GM19438 (cell line): Measurements from ENCODE around the gene PIGR.

Experiments
- ATAC-seq: cut with Tn5 transposase; IDR thresholded peaks from one replicate; pipeline ENCODE4 v1.9.1; 2021; ENCODE audit warnings: low read depth; ENCODE audit not compliant: unreplicated experiment

The PIGR gene, protein sequence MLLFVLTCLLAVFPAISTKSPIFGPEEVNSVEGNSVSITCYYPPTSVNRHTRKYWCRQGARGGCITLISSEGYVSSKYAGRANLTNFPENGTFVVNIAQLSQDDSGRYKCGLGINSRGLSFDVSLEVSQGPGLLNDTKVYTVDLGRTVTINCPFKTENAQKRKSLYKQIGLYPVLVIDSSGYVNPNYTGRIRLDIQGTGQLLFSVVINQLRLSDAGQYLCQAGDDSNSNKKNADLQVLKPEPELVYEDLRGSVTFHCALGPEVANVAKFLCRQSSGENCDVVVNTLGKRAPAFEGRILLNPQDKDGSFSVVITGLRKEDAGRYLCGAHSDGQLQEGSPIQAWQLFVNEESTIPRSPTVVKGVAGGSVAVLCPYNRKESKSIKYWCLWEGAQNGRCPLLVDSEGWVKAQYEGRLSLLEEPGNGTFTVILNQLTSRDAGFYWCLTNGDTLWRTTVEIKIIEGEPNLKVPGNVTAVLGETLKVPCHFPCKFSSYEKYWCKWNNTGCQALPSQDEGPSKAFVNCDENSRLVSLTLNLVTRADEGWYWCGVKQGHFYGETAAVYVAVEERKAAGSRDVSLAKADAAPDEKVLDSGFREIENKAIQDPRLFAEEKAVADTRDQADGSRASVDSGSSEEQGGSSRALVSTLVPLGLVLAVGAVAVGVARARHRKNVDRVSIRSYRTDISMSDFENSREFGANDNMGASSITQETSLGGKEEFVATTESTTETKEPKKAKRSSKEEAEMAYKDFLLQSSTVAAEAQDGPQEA

DNA sequence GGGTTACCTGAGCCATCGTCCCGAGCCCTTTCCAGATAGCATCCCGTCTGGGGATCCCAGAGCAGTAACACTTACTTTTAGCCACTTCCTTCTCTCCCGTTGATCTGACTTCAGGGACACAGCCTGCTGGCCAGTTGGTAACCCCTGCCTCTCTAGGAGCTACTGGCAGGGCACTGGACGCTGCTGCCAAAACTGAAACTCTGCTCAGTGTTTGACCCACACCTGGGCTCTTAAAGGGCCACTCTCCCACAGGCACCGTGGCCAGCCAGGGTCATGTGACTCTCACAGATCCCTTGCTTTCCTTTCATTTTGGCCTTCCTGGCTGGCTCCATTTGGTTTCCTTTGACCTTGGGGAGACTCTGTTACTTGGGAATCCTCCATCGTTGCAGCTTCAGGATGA lies at the start of gene PIGR:
Gene PIGR, minus strand, starts transcription at position 206 of the 400 bp plus-strand sequence. CDS start 5,935 bp downstream, outside the sequence.
- no peak for ATAC-seq

- no peak for ATAC-seq
These were observed 46.5 kb upstream of the PIGR start for GRCh38 chr1:206992790-206993189.

DNA sequence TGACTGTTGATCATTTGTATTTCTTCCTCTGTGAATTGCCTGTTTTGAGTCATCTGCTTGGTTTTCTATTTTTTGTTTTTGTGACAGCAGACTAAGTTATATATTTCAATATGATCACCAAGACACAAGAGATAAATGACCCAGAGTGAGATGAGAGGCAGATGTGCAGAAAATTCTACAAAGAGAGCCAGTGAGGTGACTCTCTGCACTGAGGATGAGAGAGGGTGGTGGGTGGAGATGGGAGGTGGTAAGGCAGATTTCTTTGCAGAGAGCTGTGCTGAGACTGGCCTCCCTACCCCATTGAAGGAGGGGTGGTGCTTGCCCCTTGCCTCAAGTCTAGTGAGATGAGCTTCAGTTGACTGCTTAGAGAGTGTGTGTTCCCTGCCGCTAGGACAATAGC lies 41.6 kb upstream of the PIGR start:
- ATAC-seq: no peak

DNA sequence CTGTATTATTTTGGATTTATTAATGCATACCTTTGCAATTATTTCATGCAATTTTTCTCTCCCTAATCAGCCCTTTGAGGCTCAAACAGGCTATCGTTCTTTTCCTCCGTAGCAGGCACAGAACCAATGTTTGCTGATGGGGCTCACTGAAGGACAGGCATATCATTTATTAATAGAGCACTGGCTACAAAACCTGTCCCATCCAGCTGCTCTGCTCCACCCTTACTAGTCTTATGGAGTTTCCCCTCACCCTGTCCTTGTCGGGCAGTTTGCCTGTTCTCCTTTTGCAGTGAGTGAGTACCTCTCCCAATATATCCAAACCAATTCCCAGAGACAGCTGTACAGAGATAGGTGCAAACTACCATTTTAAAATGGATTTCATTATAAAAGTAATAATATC lies 40.6 kb upstream of the PIGR start:
- no peak for ATAC-seq

- no peak for ATAC-seq
These were observed 40.1 kb upstream of the PIGR start for GRCh38 chr1:206986402-206986801.

DNA sequence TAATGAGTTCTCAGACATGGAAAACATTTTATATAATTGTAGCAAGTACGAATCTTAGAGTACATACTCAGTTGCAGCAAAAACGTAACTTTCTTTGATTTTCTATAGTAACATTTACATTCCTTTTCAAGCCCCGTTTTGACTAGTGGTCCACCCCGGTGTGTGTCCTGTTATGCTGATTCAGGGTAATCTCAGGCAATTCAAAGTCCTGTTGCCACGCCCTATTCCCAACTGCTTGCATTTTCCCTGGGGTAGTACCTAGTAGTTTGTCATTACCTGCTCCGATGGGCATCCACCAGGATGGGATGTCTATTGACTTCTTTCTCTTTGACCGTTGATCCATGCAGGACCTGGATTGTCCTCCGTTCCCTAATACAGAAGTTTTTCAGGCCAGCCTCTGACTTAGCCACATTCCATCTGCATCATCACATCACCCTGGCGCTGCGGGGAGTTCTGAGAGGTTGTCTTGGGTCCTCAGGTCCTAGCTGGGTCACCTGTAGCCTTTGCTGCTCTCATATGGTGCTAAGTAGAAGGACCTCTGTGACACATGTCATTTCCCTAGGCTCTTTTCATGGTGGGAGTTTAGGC lies 39.0 kb upstream of the PIGR start:
- no peak for ATAC-seq

- no peak for ATAC-seq
These were observed 36.0 kb upstream of the PIGR start for GRCh38 chr1:206982216-206982615.

DNA sequence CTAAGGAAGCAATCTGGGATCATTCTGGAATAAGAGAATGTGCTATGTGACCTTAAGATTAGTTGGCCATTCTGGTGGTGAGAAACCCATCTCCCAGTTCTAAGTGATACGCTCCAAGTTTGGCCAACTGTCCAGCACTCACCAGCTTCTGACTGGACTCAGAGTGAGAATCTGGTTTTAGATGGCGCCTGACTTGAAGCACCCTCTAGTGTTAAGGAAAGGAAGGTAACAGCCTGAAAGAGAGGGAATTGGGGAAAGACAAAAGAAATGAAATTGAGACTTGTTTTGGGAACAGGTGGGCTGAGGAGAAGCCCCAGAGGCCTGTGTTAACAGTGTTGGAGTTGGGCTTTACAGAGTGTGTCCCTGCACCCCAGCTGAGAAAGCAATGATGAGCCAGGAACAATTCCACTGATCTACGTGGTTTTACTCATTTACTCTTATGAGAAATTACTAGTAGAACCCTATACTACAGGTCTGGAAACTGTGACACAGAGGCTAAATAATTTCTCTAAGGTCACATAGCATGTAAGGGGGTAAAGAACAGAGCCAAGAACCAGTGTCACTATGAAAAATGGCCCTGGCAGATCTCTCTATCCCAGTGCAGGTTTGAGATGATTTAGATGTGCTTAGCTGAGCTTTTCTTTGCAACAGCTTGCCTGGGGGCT lies 33.2 kb upstream of the PIGR start:
- no peak for ATAC-seq

- no peak for ATAC-seq
These were observed 32.0 kb upstream of the PIGR start for GRCh38 chr1:206978259-206978658.

DNA sequence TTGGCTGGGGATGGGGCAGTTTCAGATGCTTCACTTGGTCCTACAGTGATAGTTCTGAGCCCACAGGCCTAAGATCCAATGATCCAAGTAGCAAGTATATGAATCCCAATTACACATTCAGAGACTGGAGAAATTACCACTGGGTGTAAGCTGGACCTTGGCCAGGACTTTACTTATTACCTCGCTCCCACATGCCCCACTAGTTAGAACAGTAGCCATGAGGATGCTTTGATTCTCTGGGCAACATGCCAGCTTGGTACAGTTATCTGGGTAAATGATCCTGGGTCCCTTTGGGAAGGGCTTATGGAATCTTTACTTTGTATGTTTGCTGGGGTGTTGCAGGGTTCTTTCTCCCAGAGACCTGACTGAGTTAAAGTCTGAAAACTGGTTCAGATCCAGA lies 29.0 kb upstream of the PIGR start:
- ATAC-seq: no peak

DNA sequence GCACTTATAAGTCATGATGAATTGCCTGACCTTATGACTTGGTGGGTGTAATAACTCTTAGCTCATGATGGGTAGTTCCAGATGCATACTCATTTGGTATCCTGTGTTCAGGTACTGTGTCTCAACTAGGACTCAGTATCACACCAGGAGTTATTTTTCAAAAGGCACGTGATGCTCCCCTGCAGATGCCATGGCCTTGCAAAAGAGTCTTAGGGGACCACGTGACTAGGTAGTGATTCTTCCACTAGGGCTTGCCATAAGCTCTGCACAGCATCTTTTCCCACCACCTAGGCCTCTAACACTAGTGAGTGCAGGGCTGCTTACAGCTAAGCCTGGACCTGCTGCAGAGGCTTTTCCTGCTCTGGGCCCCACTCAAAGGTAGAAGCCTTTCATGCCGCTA lies 27.9 kb upstream of the PIGR start:
- ATAC-seq: no peak

GRCh38 chr1:206972728-206973127 lies 26.5 kb upstream of the PIGR start:
- ATAC-seq: no peak

- ATAC-seq: no peak
These were observed 24.9 kb upstream of the PIGR start for GRCh38 chr1:206971029-206971655.

- ATAC-seq: no peak
These were observed 24.2 kb upstream of the PIGR start, which contains the start of gene FCAMR for GRCh38 chr1:206970446-206970845. TSS of gene FCAMR (minus strand) at chr1:206970460. CDS start at chr1:206970125, 335 bp downstream.

DNA sequence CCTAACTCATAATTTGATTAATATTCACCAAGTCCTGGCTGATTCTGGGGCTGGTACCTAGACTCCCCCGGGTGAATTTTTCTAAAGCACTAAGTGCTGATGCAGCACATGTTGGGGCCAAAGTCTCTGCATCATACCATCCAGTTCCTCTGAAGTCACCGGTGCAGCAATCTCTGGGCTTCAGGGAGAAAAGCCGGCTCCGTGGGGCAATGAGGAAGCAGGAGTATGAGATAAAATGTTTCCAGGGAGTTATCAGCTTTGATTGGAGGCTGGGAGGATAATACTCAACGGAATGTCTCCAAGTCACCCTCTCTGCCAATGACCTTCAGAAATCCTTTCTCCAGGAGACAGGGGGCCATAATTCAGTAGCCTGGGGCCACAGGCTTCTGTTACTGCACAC lies 22.8 kb upstream of the PIGR start:
- no peak for ATAC-seq

- ATAC-seq: peak; percentile 62
These were observed 21.0 kb upstream of the PIGR start for GRCh38 chr1:206967096-206967849.

DNA sequence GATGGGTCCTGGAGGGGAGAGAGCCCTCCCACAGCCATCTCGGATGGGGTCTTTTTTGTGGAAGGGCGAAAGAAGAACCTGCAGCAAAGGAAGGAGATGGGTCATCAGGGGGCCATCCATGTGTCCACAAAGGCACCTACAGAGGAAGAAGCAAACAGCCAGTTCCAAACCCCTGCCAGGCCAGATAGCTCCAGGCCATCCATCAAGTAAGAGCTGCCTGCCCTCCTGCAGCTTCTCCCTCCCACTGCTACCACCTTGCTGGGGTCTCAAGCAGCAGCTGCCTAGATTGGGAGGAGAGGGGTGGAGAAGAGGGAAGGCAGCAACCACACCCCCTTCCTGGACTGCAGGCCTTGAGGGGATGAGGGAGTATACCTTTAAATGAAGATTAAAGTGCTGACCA lies 19.5 kb upstream of the PIGR start:
- ATAC-seq: no peak

DNA sequence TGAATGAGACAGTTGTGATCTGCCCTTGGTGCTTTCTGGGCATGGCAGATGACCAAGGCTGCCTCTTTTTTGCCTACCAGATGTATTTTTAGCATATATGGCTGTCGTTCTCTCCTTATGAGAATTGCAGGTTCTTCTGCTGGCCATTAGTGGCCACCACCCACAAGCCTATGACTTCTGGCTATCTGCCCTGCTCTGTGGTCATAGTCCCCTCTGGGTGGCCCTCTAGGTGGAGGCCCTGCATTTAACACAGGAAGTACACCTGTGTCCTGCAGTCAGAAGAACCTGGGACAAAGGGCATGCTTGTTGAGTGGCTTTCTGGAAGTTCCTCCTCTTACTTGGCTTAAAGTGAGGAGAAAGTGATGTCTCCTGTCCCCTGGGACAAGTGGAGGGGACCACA lies 17.5 kb upstream of the PIGR start:
- ATAC-seq: no peak

GRCh38 chr1:206963119-206963712 lies 16.9 kb upstream of the PIGR start:
- ATAC-seq: no peak
